HG03469 (cell line): ENCODE measurements around the gene POU2F2.
"Not testable (repeated sequence)": the region's sequence is repeated elsewhere in the genome, so short reads cannot be mapped to it uniquely, and the experiment has no call there.

Experiments used
- ATAC-seq: cut with Tn5 transposase; IDR thresholded peaks from one replicate; pipeline ENCODE4 v1.9.1; 2021; ENCODE audit warnings: mild to moderate bottlenecking, moderate library complexity, moderate number of reproducible peaks; ENCODE audit not compliant: unreplicated experiment

POU2F2 gene

DNA sequence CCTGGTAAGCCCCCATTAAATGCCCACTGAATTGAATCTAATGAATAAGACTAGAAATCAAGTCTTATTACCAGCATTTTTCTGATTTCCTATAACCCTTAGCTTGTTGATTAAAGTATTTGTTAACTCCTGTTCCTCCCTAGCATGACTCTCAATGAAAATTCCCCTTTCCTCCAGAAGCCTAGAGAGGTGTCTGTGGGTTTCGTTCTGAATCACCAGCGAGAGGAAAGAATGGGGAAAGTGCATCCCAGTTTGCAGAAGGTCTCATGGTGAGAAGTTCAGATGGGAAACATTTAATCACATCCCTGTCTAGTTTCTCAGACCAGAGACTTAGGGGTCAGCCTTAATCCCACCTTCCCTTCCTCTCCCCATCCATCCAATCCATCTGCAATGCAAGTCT, 26.9 kb downstream of the POU2F2 start:
- ATAC-seq, result no peak

DNA sequence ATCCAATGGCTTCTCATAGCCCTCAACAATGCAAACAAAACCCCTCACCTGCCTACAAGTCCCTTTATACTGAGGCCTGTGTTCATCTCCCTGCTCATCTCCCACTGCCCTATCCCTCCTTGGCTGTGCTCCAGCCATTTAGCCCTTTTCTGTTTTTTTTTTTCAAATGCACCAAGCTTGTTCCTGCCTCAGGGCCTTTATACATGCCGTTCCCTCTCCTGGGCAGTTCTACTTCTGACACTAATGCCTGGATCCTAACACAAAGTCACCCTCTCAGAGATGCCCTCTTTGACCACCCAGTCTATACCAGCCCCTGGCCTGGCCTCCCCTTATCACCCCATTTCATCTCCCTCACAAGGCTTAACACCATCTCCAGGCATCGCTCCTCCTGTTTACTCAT, 29.4 kb downstream of the POU2F2 start:
- ATAC-seq, result no peak

DNA sequence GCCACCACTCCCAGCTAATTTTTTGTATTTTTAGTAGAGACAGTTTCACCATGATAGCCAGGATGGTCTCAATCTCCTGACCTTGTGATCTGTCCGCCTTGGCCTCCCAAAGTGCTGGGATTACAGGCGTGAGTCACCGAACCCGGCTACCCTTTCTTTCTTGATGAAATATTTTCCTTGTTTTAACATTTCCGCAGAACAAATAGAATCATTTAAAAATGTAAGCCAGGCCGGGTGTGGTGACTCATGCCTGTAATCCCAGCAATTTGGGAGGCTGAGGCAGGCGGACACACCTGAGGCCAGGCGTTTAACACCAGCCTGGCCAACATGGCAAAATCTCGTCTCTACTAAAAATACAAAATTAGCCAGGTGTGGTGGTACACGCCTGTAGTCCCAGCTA, 32.0 kb downstream of the POU2F2 start:
- not testable (repeated sequence) for ATAC-seq

DNA sequence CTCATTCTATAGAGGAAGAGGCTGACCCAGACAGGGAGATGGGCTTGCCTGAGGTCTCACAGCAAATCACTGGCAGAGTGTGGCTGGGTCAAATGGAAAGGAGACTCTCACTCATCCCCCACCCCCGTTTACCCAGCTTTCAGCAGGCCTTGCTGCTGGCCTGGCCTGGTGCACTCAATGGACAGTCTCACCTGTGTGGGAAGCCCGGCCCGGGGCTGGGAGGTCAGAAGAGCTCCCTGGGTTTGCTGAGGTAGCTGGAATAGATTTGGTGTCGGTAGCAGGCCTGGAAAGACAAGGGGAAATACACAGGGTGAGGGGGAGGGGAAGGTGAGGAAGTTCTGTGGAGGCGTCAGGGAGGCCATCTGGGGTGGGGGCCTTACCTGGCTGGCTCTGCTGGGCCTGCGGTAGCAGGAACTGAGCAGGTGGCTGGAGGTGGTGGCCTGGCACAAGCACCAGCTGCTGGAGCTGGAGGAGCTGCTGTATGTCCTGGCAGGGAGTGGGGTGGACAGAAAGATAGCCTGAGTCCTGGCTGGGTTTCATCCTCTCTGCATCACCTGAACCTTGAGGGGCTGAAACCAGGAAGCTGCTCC, 32.8 kb downstream of the POU2F2 start:
- ATAC-seq, result no peak

DNA sequence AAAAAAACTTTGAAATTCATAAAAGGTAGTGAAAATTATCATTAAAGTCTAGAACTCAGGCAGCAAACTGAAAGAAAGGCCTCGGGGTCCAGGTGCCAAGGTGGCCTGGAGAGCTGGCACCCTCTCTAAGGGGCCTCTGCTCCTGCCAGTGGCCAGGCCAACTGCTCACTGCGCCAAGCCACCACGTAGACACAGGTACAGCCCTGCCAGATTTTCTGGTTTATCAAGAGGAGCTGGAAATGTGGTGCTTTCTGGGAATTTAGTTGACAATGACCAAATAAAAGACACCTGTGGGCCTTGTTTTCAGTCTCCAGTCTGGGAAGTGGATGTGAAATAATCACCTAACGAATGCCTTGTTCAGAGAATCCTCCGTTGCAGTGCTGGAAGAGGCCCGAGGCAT, 33.5 kb downstream of the POU2F2 start:
- ATAC-seq, result no peak

DNA sequence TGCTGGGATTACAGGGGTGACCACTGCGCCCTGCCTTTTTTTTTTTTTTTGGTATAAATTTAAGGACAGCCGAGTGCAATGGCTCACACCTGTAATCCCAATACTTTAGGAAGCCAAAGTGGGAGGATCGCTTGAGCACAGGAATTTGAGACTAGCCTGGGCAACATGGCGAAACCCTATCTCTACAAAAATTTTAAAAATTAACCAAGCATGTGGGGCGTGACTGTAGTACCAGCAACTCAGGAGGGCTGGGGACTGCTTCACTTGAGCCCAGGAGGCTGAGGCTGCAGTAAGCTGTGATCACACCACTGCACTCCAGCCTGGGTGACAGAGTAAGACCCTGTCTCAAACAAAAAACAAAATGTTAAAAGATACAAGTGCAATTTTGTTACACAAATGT, 34.8 kb downstream of the POU2F2 start:
- no peak for ATAC-seq

DNA sequence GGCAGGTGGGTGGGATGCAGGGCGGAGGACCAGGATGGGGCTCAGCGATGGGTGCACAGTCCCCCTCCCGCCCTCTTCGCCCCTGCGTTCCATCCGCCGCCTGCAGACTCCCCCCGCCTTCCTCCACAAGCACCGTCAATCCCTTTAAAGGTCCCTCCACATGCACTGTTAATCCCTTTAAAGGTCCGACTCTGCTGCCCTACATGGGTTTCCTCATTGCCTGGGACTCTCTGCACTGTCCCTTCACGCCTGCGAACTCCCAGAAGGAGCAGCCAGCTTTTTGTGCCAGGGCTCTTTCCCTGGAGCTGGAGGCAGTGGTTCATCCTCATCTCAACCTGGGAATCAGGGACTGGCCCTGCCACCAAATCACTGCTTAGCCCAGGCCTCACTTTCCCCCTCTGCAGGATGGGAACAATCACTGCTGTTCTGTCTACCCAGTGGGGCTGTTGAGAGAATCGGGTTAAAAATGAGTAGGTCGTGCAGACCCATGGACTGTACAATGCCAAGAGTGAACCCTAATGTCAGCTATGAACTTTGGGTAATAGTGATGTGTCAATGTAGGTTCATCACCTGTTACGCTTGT, 35.9 kb downstream of the POU2F2 start:
- ATAC-seq, result no peak

DNA sequence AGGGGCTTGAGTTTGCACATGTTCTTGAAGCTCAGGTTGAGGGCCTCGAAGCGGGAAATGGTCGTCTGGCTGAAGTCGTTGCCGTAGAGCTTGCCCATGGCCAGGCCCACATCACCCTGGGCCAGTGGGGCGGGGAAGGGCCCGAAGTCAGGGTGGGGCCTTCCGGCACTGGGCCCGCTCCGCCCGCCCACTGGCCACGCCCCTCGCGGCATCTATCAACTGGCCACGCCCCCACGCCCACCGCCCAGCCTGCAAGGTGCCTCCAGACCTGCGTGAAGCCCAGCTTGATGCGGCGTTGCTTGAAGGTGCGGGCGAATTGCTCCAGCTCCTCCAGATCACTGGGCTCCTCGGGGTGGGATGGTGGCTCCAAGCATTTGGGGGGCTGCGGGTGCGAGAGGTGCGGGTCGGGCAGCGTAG, 36.4 kb downstream of the POU2F2 start:
- ATAC-seq, result no peak

DNA sequence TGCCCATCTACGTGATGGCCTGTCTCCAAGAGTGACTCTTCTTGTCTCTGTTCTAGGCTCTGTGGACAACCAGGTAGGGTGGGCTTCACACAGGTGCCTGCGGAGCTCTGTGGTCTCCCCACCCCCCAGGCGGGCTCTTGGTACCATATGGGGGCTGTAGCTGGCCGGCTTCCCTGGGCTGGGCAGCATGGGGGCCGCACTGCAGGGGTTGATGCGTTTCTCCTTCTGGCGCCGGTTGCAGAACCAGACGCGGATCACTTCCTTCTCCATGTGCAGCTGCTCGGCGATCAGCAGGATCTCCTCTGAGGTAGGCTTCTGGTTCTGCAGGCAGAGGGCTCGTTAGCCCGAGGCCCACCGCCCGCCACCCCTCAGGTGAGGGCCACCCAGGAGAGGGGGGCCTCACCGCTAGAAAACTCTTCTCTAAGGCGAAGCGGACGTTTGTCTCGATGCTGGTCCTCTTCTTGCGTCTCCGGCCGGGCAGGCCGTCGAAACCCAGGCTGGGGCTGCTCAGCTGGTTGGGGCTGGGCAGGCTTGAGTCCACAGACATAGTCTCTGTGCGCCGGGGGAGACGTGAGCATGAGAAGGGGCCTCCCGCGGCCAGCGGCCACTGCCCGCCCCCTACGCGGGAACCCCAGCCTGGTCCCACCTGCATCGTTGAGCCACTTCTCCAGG, 37.0 kb downstream of the POU2F2 start:
- no peak for ATAC-seq

DNA sequence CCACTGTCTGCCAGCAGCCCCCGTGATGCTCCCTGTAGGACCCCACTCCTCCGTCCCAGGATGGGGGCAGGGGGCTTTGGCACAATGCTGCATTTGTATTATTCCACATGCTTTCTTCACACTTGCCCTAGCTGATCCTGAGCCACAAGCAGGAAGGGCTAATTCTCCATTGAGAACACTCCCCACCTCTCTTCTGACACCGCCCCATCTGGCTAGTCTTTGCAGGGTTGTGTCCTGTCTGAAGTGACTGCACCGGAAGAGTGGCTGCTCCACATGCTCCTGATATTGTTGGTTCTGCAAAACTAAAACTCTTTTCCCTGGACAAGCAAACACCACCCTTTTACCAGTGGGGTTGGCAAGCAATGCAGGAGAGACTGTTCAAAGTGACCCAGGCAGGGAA, 38.3 kb downstream of the POU2F2 start:
- ATAC-seq, result no peak

DNA sequence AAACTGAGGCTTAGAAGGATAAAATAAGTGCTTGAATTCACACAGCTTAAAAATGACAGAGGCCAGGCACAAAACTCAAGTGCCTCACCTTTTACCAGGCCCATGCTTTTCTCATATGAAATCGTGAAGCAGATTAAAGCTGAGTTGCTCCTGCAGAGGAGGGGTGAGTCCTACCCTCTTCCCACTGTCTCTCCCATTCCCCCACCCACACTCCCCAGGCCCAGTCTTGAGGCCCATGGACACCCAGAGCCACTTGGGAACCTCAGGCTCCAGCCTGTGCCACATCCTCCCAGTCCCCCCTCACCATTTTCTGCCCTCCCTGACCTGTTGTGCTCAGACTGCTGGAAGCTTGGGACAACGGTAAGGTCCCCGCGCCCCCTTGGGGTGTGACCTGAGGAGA, 38.7 kb downstream of the POU2F2 start:
- ATAC-seq, result no peak

DNA sequence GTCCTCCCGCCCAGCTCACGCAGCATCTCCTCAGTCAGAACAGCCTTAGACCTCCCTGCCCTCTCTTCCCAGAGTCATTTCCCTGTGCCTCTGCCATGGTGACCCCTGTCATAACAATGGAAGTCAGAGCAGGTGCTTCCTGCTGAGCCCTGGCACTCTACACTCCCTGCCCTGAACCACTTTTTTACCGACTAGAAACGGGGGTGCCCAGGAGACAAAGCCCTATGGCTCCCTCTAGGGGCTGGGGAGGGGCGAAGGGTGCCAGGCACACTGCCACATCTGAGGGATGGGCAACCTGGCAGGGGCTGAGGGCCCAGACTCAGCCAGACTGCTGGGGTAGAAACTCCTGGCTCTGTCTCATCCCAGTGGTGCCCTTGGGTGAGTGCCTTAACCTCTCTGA, 39.9 kb downstream of the POU2F2 start:
- ATAC-seq, result no peak

DNA sequence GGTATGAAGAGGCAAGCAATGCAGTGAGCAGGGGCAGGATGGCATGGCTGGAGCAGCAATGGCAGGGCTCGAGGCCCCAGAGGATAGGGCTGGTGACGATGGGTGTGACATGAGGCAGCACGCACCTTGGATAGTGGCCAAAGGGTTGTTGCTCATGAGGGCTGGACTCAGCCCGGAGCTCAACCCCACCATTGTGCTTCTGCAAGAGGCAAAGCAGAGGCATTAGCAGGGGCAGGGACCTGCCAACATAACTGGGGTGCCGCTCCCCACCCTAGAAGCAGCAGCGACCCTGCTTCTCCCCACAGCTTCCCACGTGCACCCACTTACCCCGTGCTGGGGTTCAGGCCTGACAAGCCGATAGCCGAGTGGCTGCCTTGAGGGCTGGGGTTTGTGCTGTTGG, 40.5 kb downstream of the POU2F2 start:
- ATAC-seq, result no peak

DNA sequence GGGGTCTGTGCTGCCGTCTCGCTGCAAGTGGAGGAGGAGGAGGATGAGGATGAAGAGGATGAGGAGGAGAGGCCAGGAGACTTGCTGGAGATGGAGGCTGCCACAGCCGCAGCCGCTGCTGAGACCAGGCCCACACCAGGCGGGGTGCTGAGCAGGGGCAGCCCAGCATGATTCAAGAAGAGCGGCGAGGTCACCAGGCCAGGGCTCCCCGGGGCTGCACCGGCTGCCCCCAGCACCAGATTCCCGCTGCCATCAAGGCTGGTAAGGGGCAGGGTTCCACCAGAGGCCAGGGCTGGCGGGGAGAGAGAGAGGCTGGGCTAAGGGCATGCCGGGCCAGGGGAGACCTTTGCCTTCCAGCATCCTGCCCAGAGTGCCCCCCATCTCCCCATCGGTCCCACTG, 40.9 kb downstream of the POU2F2 start:
- no peak for ATAC-seq

DNA sequence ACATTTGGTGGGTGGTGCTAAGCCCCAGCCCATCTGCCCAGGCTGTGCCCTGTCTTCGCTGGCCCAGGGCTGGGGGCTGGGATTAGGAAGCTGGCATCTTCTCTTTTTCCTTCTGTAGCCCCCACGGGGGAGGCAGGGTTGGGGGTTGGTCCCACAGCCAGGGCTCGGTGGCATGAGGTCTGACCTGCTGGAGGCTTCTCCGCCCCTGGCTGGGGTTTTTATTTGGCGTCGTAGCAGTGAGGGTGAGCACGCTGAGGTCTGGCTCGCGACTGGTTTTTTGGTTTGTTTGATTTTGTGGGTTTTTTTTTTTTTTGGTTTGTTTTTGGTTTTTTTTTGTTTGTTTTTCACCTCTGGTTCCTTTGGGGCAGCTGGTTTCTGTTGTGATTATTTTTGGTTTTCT, 41.6 kb downstream of the POU2F2 start:
- ATAC-seq, result no peak

DNA sequence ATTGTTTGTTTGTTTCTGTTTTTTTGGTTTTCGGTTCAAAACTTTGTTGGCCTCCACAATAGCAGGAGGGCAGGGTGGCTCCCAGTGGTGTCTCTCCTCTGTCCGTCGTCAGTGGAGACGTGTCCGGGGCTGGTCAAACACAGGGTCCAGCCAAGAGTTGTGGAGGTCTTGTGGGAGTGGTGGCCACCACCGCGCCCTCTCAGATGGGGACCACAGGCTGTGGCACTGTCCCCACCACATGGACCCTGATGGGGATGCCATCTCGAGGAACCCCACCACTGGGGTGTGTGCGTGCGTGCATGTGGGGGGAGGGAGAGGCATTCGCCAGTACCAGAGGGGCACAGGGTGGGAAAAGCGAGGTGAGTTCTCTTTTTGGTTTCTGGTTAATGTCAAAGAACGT, 42.5 kb downstream of the POU2F2 start:
- ATAC-seq, result no peak

DNA sequence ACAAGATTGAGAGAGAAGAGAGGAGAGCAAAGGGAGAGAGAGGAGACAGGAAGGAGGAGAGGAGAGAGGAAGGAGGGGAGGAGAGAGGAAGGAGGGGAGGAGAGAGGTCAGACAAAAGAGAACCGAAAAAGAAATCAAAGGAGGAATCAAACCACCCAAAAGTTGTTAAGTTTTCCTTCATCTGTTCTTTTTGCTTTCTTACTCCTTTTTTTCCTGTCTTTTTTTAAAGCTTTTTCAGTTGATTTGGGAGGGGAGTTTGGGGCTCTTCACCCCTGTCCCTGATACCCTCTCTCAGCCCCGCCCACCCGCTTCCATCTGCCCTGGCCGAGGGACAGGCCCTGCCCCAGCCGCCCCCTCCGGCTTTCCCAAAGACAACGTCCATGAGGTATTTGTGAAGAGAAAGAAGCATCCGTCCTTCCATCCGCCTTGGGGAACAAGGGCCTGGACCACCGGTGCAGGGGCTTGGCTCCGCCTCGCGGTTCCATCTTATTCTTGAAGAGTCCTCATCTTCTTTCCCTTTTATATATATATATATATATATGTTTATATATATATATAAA, 43.0 kb downstream of the POU2F2 start:
- no peak for ATAC-seq

DNA sequence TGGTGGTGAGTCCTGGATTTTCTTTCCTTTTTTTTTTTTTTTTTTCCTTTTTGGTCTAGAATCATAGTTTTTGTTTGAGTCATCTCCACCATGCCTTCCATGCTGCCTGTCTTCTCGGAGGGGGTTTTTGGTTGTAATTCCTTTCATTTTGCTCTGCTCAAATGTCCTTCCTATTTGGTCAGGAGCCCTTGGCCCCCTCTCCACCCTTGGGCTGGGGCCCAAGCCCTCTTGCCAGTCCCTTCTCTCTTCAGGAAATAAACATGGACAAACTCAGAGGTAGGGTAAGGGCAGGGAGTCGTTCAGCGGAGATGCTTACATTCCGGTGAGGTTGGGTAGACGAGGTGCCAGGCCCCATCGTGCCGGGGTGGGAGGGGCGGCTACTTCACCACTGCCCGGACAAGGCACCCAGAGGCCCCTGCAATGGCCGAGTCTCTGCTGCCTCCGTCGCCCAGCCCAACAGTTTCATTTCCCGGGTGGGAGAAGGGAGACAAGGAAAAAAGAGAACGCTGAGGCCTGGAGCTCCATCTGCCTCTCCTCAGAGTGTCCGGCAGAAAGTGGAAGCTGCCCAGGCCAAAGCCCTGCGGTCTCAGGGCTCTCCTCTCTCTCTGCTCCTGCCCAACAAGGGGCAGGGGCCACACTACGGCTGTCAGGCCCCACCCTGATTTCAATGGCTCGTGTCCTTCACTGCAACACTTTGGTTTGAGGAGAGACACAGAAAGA, 43.6 kb downstream of the POU2F2 start:
- ATAC-seq, result no peak

DNA sequence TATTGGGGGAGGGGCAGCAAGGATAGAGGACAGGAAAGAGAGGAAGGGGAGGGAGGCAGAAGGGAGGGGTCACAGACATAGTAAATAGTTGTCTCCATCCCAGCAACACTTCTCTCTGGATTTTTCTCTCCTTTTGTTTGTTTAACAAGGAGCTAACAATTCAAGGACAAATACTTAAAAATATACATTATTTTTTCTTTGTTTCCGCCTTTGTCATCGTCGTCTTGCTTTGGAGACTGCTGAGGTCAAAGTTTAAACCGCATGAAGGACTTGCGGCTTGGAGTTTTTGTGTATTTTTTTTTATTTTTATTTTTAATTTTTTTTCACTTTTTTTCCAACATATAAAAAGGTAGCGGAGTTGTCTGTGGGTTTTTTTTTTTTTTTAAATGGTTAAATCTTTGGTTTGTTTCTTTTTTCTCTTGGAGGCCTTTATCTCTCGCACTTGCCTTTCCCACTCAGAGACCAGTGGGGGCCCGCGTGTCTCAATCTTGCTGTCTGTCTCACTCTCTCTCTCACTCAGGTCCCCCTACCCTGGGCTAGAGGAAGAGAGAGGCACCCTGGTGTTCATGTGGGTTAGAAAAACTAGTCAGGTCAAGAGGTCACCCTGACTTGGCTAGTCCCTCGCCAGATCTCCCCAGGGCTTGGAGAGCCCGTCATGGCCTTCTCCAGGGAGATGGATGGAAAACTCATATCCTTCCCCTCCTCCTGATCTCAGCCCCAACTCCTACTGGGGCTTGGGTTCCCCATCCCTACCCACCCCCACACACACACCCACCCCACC, 45.3 kb downstream of the POU2F2 start:
- ATAC-seq, result no peak

DNA sequence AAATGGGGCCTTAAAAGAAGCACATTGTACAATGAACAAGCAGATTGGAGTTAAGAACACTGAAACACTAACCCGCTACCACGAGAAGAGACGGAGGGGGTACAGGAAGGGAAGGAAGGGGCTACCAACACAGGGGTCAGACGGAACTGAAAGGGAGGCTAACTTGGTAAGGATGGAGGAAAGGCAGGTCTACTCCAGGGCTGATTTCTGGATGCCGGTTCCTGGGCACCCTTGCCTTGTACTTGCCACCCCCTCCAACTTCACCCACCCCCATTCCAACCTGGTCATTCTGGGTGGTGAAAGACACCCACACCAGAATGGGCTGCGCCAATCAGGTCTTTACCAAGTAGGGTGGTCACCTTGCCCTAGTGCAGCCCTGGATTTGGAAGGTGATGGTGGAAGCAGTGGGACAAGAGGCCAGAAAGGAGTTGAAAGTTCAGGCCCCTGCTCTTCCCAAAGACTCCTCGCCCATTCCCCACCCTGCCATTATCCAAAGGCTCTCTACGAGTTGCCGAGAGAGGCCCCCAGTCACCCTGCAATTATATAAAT, 46.0 kb downstream of the POU2F2 start:
- no peak for ATAC-seq

DNA sequence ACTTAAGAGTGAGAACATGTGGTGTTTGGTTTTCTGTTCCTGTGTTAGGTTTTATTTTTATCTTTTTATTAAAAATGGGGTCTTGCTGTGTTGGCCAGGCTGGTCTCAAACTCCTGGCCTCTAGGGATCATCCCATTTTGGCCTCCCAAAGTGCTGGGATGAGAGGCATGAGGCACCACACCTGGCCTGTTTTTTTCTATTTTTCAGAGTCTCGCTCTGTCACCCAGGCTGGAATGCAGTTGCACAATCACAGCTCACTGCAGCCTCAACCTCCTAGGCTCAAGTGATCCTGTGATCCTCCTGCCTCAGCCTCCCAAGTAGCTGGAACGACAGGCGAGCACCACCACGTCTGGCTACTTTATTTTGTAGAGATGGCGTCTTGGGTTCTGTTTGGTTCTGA, 48.7 kb downstream of the POU2F2 start:
- no peak for ATAC-seq
